GM12878 (cell line): ENCODE results near the gene CACNG8. TPM values are rescaled to one million over a fixed set of nuclear protein-coding genes. Genes with fewer than 3 reads are reported as not detected.

ENCODE experiments used
- ATAC-seq: fragments of 200-7000 bp; cut with Tn5 transposase; 3 replicates; pipeline ENCODE4 v1.9.1; 2020; ENCODE audit warnings: mild to moderate bottlenecking, moderate library complexity
- BruUV-seq: library from RNA; stranded (reverse); fragments of 400-500 nt; replicated peaks from 2 replicates; lab custom pipeline; 2021; lab: Mats Ljungman, UMichigan
- CTCF ChIA-PET: fragments of 300-600 bp; sonication (Branson Sonifier 250); formaldehyde crosslinking; extraction: SDS; loops from one replicate; lab custom pipeline; 2021; ENCODE audit warnings: inconsistent platforms; lab: Yijun Ruan, JAX
- POLR2A ChIA-PET: fragments of 350-600 bp; formaldehyde crosslinking; extraction: SDS; loops from one replicate; lab custom pipeline; 2021; ENCODE audit warnings: inconsistent platforms; lab: Charles Lee
- RAD21 ChIA-PET: fragments of 300-600 bp; sonication (Branson Sonifier 250); formaldehyde crosslinking; loops from one replicate; lab custom pipeline; 2023; ENCODE audit warnings: antibody characterized with exemption; ENCODE audit not compliant: unreplicated experiment; lab: Charles Lee
- SMC1A ChIA-PET: fragments of 300-600 bp; sonication (Branson Sonifier 250); formaldehyde crosslinking; loops from one replicate; lab custom pipeline; 2023; ENCODE audit not compliant: unreplicated experiment, uncharacterized antibody; lab: Charles Lee
- DNase-seq: peaks from one replicate; pipeline ENCODE4 v3.0.0-alpha.2; 2011; ENCODE audit warnings: low read depth, low spot score
- FAIRE-seq: peaks from 3 replicates; lab custom pipeline; 2011; peaks lifted over from hg19 to GRCh38; lab: Jason Lieb, UNC
- H2AFZ ChIP-seq: 2 replicates; pipeline ENCODE4 v1.6.0; 2011; ENCODE audit warnings: low read depth, low read length, control low read depth; ENCODE audit not compliant: control insufficient read depth
- H3K27ac ChIP-seq: 2 replicates; pipeline ENCODE4 v1.5.1; 2011; ENCODE audit warnings: control low read depth; ENCODE audit not compliant: control insufficient read depth, insufficient read depth
- H3K27me3 ChIP-seq, 2 experiments: replicated peaks in 1 of 2; 2 replicates each; pipeline versions ENCODE4 v1.6.0 to v1.6.1; 2011; ENCODE audit warnings: low read length in 1 of 2; ENCODE audit not compliant: control insufficient read depth in 2 of 2, insufficient read depth in 2 of 2
- H3K36me3 ChIP-seq, 2 experiments: 2 replicates each; pipeline ENCODE4 v1.5.1; 2011; ENCODE audit warnings: low read length in 1 of 2; ENCODE audit not compliant: control insufficient read depth in 2 of 2, insufficient read depth in 2 of 2
- H3K4me1 ChIP-seq: 2 replicates; pipeline ENCODE4 v1.6.1; 2011; ENCODE audit warnings: mild to moderate bottlenecking, low read length, moderate library complexity, mixed read lengths; ENCODE audit not compliant: control insufficient read depth, insufficient read depth
- H3K4me2 ChIP-seq: 2 replicates; pipeline ENCODE4 v1.6.0; 2011; ENCODE audit warnings: control low read depth; ENCODE audit not compliant: control insufficient read depth, insufficient read depth
- H3K4me3 ChIP-seq: fragments of 200-600 bp; sonication (generic); 2 replicates; pipeline ENCODE4 v1.5.1; 2016
- H3K79me2 ChIP-seq: 2 replicates; pipeline ENCODE4 v1.6.0; 2011; ENCODE audit warnings: low read length; ENCODE audit not compliant: control insufficient read depth, insufficient read depth
- H3K9ac ChIP-seq: 2 replicates; pipeline ENCODE4 v1.8.0; 2011; ENCODE audit warnings: low read length, control low read depth, mixed read lengths; ENCODE audit not compliant: control insufficient read depth, insufficient read depth
- H3K9me3 ChIP-seq: replicated peaks from 3 replicates; pipeline ENCODE4 v1.5.1; 2011; ENCODE audit warnings: mild to moderate bottlenecking, low read length; ENCODE audit not compliant: control insufficient read depth, insufficient read depth
- H4K20me1 ChIP-seq: 2 replicates; pipeline ENCODE4 v1.6.0; 2011; ENCODE audit not compliant: control insufficient read depth, insufficient read depth
- BMI1 ChIP-seq: fragments of 450-650 bp; IDR thresholded peaks from 2 replicates; pipeline ENCODE4 v1.6.1; 2016; ENCODE audit warnings: mild to moderate bottlenecking, moderate library complexity, borderline replicate concordance
- IRF4 ChIP-seq: IDR thresholded peaks from 2 replicates; pipeline ENCODE4 v1.6.1; 2011; ENCODE audit warnings: low read depth, low read length
- TCF12 ChIP-seq: IDR thresholded peaks from 2 replicates; pipeline ENCODE4 v1.6.1; 2011; ENCODE audit warnings: low read depth, mild to moderate bottlenecking, low read length
- YY1 ChIP-seq: IDR thresholded peaks from 2 replicates; pipeline ENCODE4 v1.6.1; 2011; ENCODE audit warnings: low read depth, mild to moderate bottlenecking, low read length
- WGBS: methylation state at CpG from one replicate; pipeline ENCODE4 v1.1.6; 2016; ENCODE audit warnings: low lambda C conversion rate; ENCODE audit not compliant: insufficient replicate concordance, insufficient coverage; ENCODE audit errors: missing lambda C conversion rate; 5-methylcytosine and 5-hydroxymethylcytosine counted together
- in situ Hi-C: fragments of 300-500 bp; cut with MboI; formaldehyde crosslinking; loops from 9 replicates; pipeline ENCODE4 v1.14.3; 2018; ENCODE audit warnings: mixed read lengths
- intact Hi-C: fragments of 100-400 bp; cut with micrococcal nuclease; formaldehyde crosslinking; loops from one replicate; pipeline ENCODE4 v1.14.2; 2022; ENCODE audit not compliant: unreplicated experiment
- polyA plus RNA-seq, 11 experiments: library from polyadenylated mRNA; depleted of rRNA in 4 of 11; unstranded in 6 of 11; stranded (reverse) in 5 of 11; fragments of >200 nt; fragmentation: Nextera tagmentation in 4 of 11; fragmentation: Illumina TruSeq in 1 of 11; extraction: Ambion mirVana in 4 of 11; extraction: Trizol in 1 of 11; gene quantifications; 1 replicate in 1 of 11; 2 replicates in 10 of 11; pipeline versions ENCODE4 v1.2.1 to v1.2.3, GENCODE V29; 2011 to 2016; ENCODE audit warnings: inconsistent platforms in 2 of 11, missing spikeins in 2 of 11, low read depth in 1 of 11
- total RNA-seq, 4 experiments: library from RNA; depleted of rRNA in 3 of 4; stranded (reverse); fragments of >200 nt in 3 of 4; fragmentation: Illumina TruSeq in 1 of 4; extraction: Trizol in 1 of 4; gene quantifications; 2 replicates each; pipeline versions ENCODE4 v1.2.1 to v1.2.3, GENCODE V29; 2013 to 2021
- TF ChIP-seq, protein P1 (sequence below): IDR thresholded peaks from 2 replicates; pipeline ENCODE4 v1.6.1; 2012; ENCODE audit warnings: low read depth, low read length, improper control_type of control experiment
- TF ChIP-seq, protein P2 (sequence below): IDR thresholded peaks from 2 replicates; pipeline ENCODE4 v1.6.1; 2012; ENCODE audit warnings: low read length, inconsistent platforms

Gene CACNG8
- total and polyA plus RNA-seq, 10 of the 15 experiments (the other 5 are each of a cell fraction or from before 2014, with no cell fraction given): not detected

DNA sequence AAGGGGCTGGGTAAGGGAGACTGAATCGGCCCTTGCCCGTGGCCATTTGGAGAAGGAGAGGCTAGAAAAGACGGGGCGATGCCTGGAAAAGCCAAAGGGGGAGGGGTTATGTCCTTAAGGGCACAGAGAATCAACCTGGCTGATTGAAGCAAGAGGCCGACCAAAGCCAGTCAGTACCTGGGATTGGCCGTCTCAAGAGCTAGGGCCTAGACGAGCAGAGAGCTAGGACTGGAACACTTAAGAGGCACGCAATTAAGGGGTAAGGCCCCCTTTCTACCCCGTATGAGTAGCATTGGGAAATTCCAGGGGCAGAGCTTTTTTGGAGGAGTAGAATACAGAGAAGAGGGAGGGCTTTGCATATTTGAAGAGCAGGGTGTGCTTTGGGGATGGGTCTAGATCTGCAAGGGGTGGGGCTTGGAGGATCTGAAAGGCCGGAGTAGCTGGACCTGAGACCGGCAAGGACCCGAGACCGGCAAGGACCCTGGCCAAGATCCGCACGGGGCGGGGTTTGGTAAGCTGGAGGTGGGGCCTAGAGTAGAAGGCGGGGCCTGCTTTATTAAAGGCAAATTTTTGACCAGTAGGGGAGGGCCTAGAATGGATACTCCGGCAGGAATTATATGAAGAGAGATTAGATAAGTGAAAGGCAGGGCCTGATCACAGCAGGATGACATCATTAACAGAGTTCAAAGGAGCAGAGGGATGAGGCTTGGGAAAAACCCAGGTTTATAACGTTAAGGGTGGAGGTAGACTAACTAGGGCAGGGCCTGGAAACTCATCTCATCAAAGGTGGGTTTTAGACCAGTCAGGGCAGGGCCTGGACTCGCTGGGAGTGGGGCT, 18.0 kb downstream of the CACNG8 start:
- Histone ChIP-seq H3K4me2 (no peak overlapping the region), H3K4me1 (no peaks in the 10 kb centered on the region), H3K4me3 (no peak overlapping the region), H2AFZ (no peak overlapping the region), H3K9me3 (no peaks in the 10 kb centered on the region; the same call in 1 of the 3 replicates), H3K27ac (no peak overlapping the region), H3K27me3 (no peaks in the 10 kb centered on the region), H3K9ac (no peak overlapping the region), H3K79me2 (no peaks in the 10 kb centered on the region), H4K20me1 (no peaks in the 10 kb centered on the region), H3K36me3 (no peaks in the 10 kb centered on the region)
- BruUV-seq: no TSS peak
- SMC1A ChIA-PET: no interaction called here
- POLR2A ChIA-PET: no interaction called here
- FAIRE-seq (no peak), DNase-seq (no peak), ATAC-seq (no peak)
- TF ChIP-seq, protein P1, sequence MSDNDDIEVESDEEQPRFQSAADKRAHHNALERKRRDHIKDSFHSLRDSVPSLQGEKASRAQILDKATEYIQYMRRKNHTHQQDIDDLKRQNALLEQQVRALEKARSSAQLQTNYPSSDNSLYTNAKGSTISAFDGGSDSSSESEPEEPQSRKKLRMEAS: no peak
- TF ChIP-seq TCF12: no peak
- TF ChIP-seq IRF4: no peak
- TF ChIP-seq YY1: no peak
- no peak for TF ChIP-seq BMI1
- TF ChIP-seq, protein P2, sequence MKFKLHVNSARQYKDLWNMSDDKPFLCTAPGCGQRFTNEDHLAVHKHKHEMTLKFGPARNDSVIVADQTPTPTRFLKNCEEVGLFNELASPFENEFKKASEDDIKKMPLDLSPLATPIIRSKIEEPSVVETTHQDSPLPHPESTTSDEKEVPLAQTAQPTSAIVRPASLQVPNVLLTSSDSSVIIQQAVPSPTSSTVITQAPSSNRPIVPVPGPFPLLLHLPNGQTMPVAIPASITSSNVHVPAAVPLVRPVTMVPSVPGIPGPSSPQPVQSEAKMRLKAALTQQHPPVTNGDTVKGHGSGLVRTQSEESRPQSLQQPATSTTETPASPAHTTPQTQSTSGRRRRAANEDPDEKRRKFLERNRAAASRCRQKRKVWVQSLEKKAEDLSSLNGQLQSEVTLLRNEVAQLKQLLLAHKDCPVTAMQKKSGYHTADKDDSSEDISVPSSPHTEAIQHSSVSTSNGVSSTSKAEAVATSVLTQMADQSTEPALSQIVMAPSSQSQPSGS: no peak
- 62% methylated on average over 20 of the region's 20 CpGs for WGBS
- intact Hi-C loops: no loop called here
- CTCF ChIA-PET: no interaction called here
- RAD21 ChIA-PET: no interaction called here
- in situ Hi-C loops: no loop called here
